GM23248 (cell line): ENCODE measurements around the gene DYSF. TPM values are rescaled to one million over a fixed set of nuclear protein-coding genes. Genes with fewer than 3 reads are reported as not detected.

ENCODE experiments used
- DNase-seq: peaks from one replicate; pipeline ENCODE4 v3.0.0-alpha.2; 2015
- H2AFZ ChIP-seq: fragments of 200-600 bp; sonication (generic); 2 replicates; pipeline ENCODE4 v1.6.1; 2016; ENCODE audit warnings: antibody characterized with exemption
- H3F3A ChIP-seq: fragments of 200-600 bp; sonication (generic); 2 replicates; pipeline ENCODE4 v1.6.1; 2016; ENCODE audit warnings: mild to moderate bottlenecking, antibody characterized with exemption, mixed run types; ENCODE audit not compliant: insufficient read depth
- H3K27ac ChIP-seq: fragments of 200-600 bp; sonication (generic); 2 replicates; pipeline ENCODE4 v1.5.1; 2016; ENCODE audit warnings: mild to moderate bottlenecking
- H3K27me3 ChIP-seq: fragments of 200-600 bp; sonication (generic); replicated peaks from 2 replicates; pipeline ENCODE4 v1.6.1; 2016; ENCODE audit warnings: mild to moderate bottlenecking; ENCODE audit not compliant: insufficient read depth
- H3K36me3 ChIP-seq: fragments of 200-600 bp; sonication (generic); 2 replicates; pipeline ENCODE4 v1.6.1; 2016; ENCODE audit warnings: low read depth, mild to moderate bottlenecking
- H3K4me1 ChIP-seq: fragments of 200-600 bp; sonication (generic); 2 replicates; pipeline ENCODE4 v1.6.1; 2016; ENCODE audit warnings: mild to moderate bottlenecking; ENCODE audit not compliant: insufficient read depth
- H3K4me2 ChIP-seq: fragments of 200-600 bp; sonication (generic); one replicate; pipeline ENCODE4 v1.6.1; 2016; ENCODE audit warnings: mild to moderate bottlenecking; ENCODE audit not compliant: unreplicated experiment
- H3K4me3 ChIP-seq: fragments of 200-600 bp; sonication (generic); 2 replicates; pipeline ENCODE4 v1.5.1; 2016; ENCODE audit warnings: mild to moderate bottlenecking
- H3K79me2 ChIP-seq: fragments of 200-600 bp; sonication (generic); 2 replicates; pipeline ENCODE4 v1.6.1; 2016; ENCODE audit warnings: mild to moderate bottlenecking; ENCODE audit not compliant: insufficient read depth
- H3K9ac ChIP-seq: fragments of 200-600 bp; sonication (generic); 2 replicates; pipeline ENCODE4 v1.6.1; 2016; ENCODE audit warnings: mild to moderate bottlenecking
- H3K9me2 ChIP-seq: fragments of 200-600 bp; sonication (generic); 2 replicates; pipeline ENCODE4 v1.6.1; 2016; ENCODE audit warnings: mixed run types, mild to moderate bottlenecking, moderate library complexity; ENCODE audit not compliant: insufficient read depth
- H3K9me3 ChIP-seq: fragments of 200-600 bp; sonication (generic); one replicate; pipeline ENCODE4 v1.6.1; 2017; ENCODE audit warnings: low read depth
- H4K20me1 ChIP-seq: fragments of 200-600 bp; sonication (generic); 2 replicates; pipeline ENCODE4 v1.6.0; 2016; ENCODE audit not compliant: insufficient read depth
- EZH2 ChIP-seq: fragments of 200-600 bp; sonication (generic); IDR thresholded peaks from 2 replicates; pipeline ENCODE4 v1.6.1; 2018; ENCODE audit warnings: antibody characterized with exemption, mild to moderate bottlenecking; ENCODE audit not compliant: insufficient read depth, poor library complexity, severe bottlenecking
- EZH2phosphoT487 ChIP-seq: fragments of 200-600 bp; sonication (generic); IDR thresholded peaks from 2 replicates; pipeline ENCODE4 v1.6.1; 2018; ENCODE audit warnings: antibody characterized with exemption, moderate library complexity, mild to moderate bottlenecking, low read depth; ENCODE audit not compliant: insufficient read depth
- WGBS, 2 experiments: methylation state at CpG; one replicate each; pipeline ENCODE4 v1.1.6; 2015 to 2017; ENCODE audit warnings: low lambda C conversion rate in 2 of 2, low coverage in 1 of 2; ENCODE audit errors: missing lambda C conversion rate in 2 of 2; 5-methylcytosine and 5-hydroxymethylcytosine counted together
- in situ Hi-C: fragments of 300-500 bp; cut with MboI; formaldehyde crosslinking; loops from 2 replicates; pipeline ENCODE4 v1.15.0; 2020
- polyA plus RNA-seq: library from polyadenylated mRNA; unstranded; fragments of >200 nt; fragmentation: Nextera tagmentation; extraction: Ambion mirVana; gene quantifications from 2 replicates; pipeline ENCODE4 v1.2.1, GENCODE V29; 2016
- total RNA-seq: library from RNA; depleted of rRNA; stranded (reverse); fragments of >200 nt; shearing (Covaris generic); gene quantifications from 2 replicates; pipeline ENCODE4 v1.2.3, GENCODE V29; 2014

DYSF gene
- total and polyA plus RNA-seq, 2 experiments from 2014 or later, result 0.25 to 0.54 TPM

- H2AFZ ChIP-seq, result no peak overlapping the region
- no peaks in the 10 kb centered on the region for H3K9me2 ChIP-seq
- no peak overlapping the region for H3K4me2 ChIP-seq
- no peak for DNase-seq
- no peak overlapping the region for H3K4me3 ChIP-seq
- in situ Hi-C loops, result no loop called here
- WGBS, 2 experiments, result 95 to 96% methylated on average over 7 to 8 of the region's 16 CpGs
- H3K4me1 ChIP-seq, result no peaks in the 10 kb centered on the region
- H3K9ac ChIP-seq, result no peak overlapping the region
- 0 out of 2 replicates have a peak, but pooled peaks cover 3% of the 10 kb centered on the region for H4K20me1 ChIP-seq
- H3K79me2 ChIP-seq, result peaks cover 12% of the 10 kb centered on the region
- H3K27ac ChIP-seq, result no peak overlapping the region
- TF ChIP-seq EZH2 (no peak), EZH2phosphoT487 (no peak)
- H3K9me3 ChIP-seq, result no peaks in the 10 kb centered on the region
- no peaks in the 10 kb centered on the region for H3K27me3 ChIP-seq
- H3F3A ChIP-seq, result no peaks in the 10 kb centered on the region; the same call in 1 of the 2 replicates
- H3K36me3 ChIP-seq, result peaks cover 15% of the 10 kb centered on the region; the same call in 1 of the 2 replicates
These were observed 35.8 kb upstream of the DYSF start for GRCh38 chr2:71417300-71418202.

DNA sequence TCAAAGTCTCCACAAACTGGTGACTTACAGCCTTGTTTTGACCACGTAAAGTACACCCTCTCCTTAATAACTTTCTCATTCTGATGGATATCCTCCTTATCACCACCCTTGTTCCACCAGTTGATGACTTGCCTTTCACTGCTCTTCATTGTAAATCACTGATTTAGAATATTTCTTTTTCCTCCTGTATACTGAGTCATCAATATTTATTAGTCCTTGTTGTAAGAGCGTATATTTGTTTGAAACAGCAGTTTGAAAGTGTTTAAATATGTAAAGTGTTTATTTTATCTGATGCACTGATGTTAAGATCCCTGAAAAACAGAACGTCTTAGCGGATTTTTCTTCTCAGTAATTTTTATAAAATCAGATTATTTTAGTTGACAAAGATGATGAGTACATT is 34.2 kb upstream of the DYSF start:
- 0 out of 2 replicates have a peak, but pooled peaks cover 3% of the 10 kb centered on the region for H4K20me1 ChIP-seq
- H3K79me2 ChIP-seq, result peaks cover 13% of the 10 kb centered on the region
- peaks cover 29% of the 10 kb centered on the region for H3K36me3 ChIP-seq
- H3K4me2 ChIP-seq, result no peak overlapping the region
- in situ Hi-C loops, result no loop called here
- H2AFZ ChIP-seq, result no peak overlapping the region
- WGBS, 2 experiments, result 97 to 99% methylated on average over 4 of the region's 4 CpGs
- no peaks in the 10 kb centered on the region for H3K27me3 ChIP-seq
- no peak overlapping the region for H3K27ac ChIP-seq
- TF ChIP-seq EZH2 (no peak), EZH2phosphoT487 (no peak)
- H3F3A ChIP-seq, result no peaks in the 10 kb centered on the region; the same call in 1 of the 2 replicates
- no peaks in the 10 kb centered on the region for H3K9me3 ChIP-seq
- no peak overlapping the region for H3K9ac ChIP-seq
- H3K4me3 ChIP-seq, result no peak overlapping the region
- DNase-seq, result no peak
- no peaks in the 10 kb centered on the region for H3K9me2 ChIP-seq
- H3K4me1 ChIP-seq, result no peaks in the 10 kb centered on the region

DNA sequence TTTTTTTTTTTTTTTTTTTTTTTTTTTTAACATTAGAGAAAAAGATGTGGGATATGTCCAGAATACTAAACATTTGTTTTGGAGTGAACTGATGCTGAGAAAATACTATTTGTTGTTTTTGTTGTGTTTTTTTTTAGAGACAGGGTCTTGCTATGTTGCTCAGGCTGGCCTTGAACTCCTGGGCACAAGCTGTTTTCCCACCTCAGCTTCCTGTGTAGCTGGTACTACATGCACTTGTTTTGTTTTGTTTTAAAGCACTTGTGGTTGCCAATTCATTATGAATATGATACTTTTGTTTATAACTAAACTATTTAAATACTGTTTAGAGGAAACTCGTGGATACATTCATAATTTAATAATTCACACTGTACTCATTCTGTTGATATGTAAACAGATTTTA is 33.4 kb upstream of the DYSF start:
- no peaks in the 10 kb centered on the region for H3K9me2 ChIP-seq
- no peaks in the 10 kb centered on the region for H3K9me3 ChIP-seq
- no peak overlapping the region for H3K9ac ChIP-seq
- in situ Hi-C loops, result no loop called here
- TF ChIP-seq EZH2 (no peak), EZH2phosphoT487 (no peak)
- H3K4me3 ChIP-seq, result no peak overlapping the region
- peaks cover 19% of the 10 kb centered on the region for H3K79me2 ChIP-seq
- no peaks in the 10 kb centered on the region for H3K27me3 ChIP-seq
- 0 out of 2 replicates have a peak, but pooled peaks cover 3% of the 10 kb centered on the region for H4K20me1 ChIP-seq
- H3K27ac ChIP-seq, result no peak overlapping the region
- no peaks in the 10 kb centered on the region; the same call in 1 of the 2 replicates for H3F3A ChIP-seq
- no peak overlapping the region for H3K4me2 ChIP-seq
- H3K4me1 ChIP-seq, result no peaks in the 10 kb centered on the region
- H3K36me3 ChIP-seq, result peaks cover 36% of the 10 kb centered on the region
- H2AFZ ChIP-seq, result no peak overlapping the region
- DNase-seq, result no peak
- WGBS, 2 experiments, result 93 to 94% methylated on average over 1 of the region's 1 CpG

DNA sequence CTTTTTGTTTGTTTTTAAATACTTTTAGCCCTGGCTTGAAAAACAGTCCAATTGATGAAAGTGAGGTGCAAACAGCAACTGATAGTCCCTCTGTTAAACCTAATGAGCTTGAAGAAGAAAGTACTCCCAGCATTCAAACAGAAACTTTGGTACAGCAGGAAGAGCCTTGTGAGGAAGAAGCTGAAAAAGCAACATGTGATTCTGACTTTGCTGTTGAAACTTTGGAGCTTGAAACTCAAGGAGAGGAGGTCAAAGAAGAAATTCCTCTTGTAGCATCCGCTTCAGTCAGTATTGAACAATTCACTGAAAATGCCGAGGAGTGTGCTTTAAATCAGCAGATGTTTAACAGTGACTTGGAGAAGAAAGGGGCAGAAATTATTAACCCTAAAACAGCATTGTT is 30.6 kb upstream of the DYSF start:
- TF ChIP-seq EZH2 (no peak), EZH2phosphoT487 (no peak)
- Histone ChIP-seq H3K27me3 (no peaks in the 10 kb centered on the region), H3F3A (no peaks in the 10 kb centered on the region; the same call in 1 of the 2 replicates), H3K9me2 (no peaks in the 10 kb centered on the region), H2AFZ (no peak overlapping the region), H3K4me3 (no peak overlapping the region), H3K27ac (no peak overlapping the region), H3K9me3 (no peaks in the 10 kb centered on the region), H3K36me3 (peaks cover 58% of the 10 kb centered on the region), H3K9ac (no peak overlapping the region), H3K4me1 (no peaks in the 10 kb centered on the region), H4K20me1 (0 out of 2 replicates have a peak, but pooled peaks cover 3% of the 10 kb centered on the region), H3K4me2 (no peak overlapping the region), H3K79me2 (peaks cover 19% of the 10 kb centered on the region)
- 76% methylated on average over 2 of the region's 2 CpGs for WGBS, 2 experiments
- in situ Hi-C loops, result no loop called here
- DNase-seq, result no peak
